ENCODE measurements around the gene CYTH1. TPM values are rescaled to one million over a fixed set of nuclear protein-coding genes. Genes with fewer than 3 reads are reported as not detected.

Gene CYTH1
- total and polyA plus RNA-seq, 10 of the 15 experiments (the other 5 are each of a cell fraction or from before 2014, with no cell fraction given): 6.6 to 188 (median 145) TPM

DNA sequence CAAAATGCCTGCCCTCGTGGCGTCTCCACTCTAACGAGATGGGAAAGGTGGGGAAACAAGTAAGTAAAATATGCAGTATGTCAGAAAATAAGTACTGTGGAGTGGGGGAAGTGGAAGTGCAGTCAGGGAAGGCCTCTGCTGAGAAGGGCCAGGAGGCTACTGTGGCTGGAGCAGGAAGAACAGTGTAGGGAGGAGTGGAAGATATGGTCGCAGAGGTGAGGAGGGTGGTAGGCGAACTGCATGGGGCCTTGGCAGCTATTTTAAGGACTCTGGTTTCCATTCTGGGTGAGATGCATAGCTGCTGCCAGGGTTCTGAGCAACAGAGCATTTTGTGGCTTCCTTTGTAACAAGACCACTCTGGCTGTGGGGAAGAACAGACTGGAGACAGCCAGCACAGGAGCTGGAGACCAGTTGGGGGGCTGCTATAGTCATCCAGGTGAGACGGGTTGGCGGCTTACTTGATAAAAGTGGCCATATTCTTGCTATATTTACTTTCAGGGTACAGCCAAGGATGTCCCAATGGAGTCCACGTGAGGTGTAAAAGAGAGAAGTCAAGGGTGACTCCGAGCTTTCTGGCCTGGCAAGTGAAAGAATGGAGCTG lies 42.6 kb downstream of the CYTH1 start (continued):
- TF ChIP-seq, protein P1, sequence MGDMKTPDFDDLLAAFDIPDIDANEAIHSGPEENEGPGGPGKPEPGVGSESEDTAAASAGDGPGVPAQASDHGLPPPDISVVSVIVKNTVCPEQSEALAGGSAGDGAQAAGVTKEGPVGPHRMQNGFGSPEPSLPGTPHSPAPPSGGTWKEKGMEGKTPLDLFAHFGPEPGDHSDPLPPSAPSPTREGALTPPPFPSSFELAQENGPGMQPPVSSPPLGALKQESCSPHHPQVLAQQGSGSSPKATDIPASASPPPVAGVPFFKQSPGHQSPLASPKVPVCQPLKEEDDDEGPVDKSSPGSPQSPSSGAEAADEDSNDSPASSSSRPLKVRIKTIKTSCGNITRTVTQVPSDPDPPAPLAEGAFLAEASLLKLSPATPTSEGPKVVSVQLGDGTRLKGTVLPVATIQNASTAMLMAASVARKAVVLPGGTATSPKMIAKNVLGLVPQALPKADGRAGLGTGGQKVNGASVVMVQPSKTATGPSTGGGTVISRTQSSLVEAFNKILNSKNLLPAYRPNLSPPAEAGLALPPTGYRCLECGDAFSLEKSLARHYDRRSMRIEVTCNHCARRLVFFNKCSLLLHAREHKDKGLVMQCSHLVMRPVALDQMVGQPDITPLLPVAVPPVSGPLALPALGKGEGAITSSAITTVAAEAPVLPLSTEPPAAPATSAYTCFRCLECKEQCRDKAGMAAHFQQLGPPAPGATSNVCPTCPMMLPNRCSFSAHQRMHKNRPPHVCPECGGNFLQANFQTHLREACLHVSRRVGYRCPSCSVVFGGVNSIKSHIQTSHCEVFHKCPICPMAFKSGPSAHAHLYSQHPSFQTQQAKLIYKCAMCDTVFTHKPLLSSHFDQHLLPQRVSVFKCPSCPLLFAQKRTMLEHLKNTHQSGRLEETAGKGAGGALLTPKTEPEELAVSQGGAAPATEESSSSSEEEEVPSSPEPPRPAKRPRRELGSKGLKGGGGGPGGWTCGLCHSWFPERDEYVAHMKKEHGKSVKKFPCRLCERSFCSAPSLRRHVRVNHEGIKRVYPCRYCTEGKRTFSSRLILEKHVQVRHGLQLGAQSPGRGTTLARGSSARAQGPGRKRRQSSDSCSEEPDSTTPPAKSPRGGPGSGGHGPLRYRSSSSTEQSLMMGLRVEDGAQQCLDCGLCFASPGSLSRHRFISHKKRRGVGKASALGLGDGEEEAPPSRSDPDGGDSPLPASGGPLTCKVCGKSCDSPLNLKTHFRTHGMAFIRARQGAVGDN (IDR thresholded peaks at IDR 0.05): no peak
- TF ChIP-seq GATAD2B (conservative IDR thresholded peaks at IDR 0.05; ENCODE audit: low read depth): peak; percentile 36; the same call in 1 of the 2 replicates
- TF ChIP-seq, protein P2, sequence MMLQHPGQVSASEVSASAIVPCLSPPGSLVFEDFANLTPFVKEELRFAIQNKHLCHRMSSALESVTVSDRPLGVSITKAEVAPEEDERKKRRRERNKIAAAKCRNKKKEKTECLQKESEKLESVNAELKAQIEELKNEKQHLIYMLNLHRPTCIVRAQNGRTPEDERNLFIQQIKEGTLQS (IDR thresholded peaks at IDR 0.05; ENCODE audit: borderline replicate concordance, extremely low read depth, low read depth, low read length): no peak
- no peak for TF ChIP-seq SUZ12 (IDR thresholded peaks at IDR 0.05; ENCODE audit: unreplicated experiment)
- 0 out of 2 replicates have a peak, but pooled peaks have one; percentile 10 for TF ChIP-seq NBN (IDR thresholded peaks at IDR 0.05)
- TF ChIP-seq POLR2A (IDR thresholded peaks at IDR 0.05; ENCODE audit: low read depth, low read length): peak; percentile 41; the same call in 1 of the 2 replicates
- TF ChIP-seq NR2C1 (IDR thresholded peaks at IDR 0.05): no peak
- TF ChIP-seq, protein P3, sequence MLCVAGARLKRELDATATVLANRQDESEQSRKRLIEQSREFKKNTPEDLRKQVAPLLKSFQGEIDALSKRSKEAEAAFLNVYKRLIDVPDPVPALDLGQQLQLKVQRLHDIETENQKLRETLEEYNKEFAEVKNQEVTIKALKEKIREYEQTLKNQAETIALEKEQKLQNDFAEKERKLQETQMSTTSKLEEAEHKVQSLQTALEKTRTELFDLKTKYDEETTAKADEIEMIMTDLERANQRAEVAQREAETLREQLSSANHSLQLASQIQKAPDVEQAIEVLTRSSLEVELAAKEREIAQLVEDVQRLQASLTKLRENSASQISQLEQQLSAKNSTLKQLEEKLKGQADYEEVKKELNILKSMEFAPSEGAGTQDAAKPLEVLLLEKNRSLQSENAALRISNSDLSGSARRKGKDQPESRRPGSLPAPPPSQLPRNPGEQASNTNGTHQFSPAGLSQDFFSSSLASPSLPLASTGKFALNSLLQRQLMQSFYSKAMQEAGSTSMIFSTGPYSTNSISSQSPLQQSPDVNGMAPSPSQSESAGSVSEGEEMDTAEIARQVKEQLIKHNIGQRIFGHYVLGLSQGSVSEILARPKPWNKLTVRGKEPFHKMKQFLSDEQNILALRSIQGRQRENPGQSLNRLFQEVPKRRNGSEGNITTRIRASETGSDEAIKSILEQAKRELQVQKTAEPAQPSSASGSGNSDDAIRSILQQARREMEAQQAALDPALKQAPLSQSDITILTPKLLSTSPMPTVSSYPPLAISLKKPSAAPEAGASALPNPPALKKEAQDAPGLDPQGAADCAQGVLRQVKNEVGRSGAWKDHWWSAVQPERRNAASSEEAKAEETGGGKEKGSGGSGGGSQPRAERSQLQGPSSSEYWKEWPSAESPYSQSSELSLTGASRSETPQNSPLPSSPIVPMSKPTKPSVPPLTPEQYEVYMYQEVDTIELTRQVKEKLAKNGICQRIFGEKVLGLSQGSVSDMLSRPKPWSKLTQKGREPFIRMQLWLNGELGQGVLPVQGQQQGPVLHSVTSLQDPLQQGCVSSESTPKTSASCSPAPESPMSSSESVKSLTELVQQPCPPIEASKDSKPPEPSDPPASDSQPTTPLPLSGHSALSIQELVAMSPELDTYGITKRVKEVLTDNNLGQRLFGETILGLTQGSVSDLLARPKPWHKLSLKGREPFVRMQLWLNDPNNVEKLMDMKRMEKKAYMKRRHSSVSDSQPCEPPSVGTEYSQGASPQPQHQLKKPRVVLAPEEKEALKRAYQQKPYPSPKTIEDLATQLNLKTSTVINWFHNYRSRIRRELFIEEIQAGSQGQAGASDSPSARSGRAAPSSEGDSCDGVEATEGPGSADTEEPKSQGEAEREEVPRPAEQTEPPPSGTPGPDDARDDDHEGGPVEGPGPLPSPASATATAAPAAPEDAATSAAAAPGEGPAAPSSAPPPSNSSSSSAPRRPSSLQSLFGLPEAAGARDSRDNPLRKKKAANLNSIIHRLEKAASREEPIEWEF (IDR thresholded peaks at IDR 0.05; ENCODE audit: insufficient replicate concordance, low read depth, low read length): no peak
- TF ChIP-seq, protein P4, sequence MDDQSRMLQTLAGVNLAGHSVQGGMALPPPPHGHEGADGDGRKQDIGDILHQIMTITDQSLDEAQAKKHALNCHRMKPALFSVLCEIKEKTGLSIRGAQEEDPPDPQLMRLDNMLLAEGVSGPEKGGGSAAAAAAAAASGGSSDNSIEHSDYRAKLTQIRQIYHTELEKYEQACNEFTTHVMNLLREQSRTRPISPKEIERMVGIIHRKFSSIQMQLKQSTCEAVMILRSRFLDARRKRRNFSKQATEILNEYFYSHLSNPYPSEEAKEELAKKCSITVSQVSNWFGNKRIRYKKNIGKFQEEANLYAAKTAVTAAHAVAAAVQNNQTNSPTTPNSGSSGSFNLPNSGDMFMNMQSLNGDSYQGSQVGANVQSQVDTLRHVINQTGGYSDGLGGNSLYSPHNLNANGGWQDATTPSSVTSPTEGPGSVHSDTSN (IDR thresholded peaks at IDR 0.05; ENCODE audit: insufficient replicate concordance, low read depth, low read length): no peak
- TF ChIP-seq EZH2 (IDR thresholded peaks at IDR 0.05; ENCODE audit: borderline replicate concordance, control insufficient read depth, low read depth, low read length): no peak
- TF ChIP-seq, protein P5, sequence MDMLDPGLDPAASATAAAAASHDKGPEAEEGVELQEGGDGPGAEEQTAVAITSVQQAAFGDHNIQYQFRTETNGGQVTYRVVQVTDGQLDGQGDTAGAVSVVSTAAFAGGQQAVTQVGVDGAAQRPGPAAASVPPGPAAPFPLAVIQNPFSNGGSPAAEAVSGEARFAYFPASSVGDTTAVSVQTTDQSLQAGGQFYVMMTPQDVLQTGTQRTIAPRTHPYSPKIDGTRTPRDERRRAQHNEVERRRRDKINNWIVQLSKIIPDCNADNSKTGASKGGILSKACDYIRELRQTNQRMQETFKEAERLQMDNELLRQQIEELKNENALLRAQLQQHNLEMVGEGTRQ (IDR thresholded peaks at IDR 0.05; ENCODE audit: borderline replicate concordance, low read depth, low read length): no peak
- TF ChIP-seq, protein P6, sequence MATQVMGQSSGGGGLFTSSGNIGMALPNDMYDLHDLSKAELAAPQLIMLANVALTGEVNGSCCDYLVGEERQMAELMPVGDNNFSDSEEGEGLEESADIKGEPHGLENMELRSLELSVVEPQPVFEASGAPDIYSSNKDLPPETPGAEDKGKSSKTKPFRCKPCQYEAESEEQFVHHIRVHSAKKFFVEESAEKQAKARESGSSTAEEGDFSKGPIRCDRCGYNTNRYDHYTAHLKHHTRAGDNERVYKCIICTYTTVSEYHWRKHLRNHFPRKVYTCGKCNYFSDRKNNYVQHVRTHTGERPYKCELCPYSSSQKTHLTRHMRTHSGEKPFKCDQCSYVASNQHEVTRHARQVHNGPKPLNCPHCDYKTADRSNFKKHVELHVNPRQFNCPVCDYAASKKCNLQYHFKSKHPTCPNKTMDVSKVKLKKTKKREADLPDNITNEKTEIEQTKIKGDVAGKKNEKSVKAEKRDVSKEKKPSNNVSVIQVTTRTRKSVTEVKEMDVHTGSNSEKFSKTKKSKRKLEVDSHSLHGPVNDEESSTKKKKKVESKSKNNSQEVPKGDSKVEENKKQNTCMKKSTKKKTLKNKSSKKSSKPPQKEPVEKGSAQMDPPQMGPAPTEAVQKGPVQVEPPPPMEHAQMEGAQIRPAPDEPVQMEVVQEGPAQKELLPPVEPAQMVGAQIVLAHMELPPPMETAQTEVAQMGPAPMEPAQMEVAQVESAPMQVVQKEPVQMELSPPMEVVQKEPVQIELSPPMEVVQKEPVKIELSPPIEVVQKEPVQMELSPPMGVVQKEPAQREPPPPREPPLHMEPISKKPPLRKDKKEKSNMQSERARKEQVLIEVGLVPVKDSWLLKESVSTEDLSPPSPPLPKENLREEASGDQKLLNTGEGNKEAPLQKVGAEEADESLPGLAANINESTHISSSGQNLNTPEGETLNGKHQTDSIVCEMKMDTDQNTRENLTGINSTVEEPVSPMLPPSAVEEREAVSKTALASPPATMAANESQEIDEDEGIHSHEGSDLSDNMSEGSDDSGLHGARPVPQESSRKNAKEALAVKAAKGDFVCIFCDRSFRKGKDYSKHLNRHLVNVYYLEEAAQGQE (IDR thresholded peaks at IDR 0.05; ENCODE audit: low read depth, low read length): no peak
- TF ChIP-seq IKZF2 (IDR thresholded peaks at IDR 0.05): peak in 1 of 2 experiments; percentile 9; a peak in 1 of 4 replicates

Measured in GM12878 (cell line).